8988T (cell line): ENCODE data around the gene SERPIND1.

Experiments used
- DNase-seq: peaks from one replicate; pipeline ENCODE4 v3.0.0; 2011

The SERPIND1 gene

GRCh38 chr22:20776624-20777405 is 2.9 kb downstream of the SERPIND1 start:
- no peak for DNase-seq

GRCh38 chr22:20777420-20778177 is 3.7 kb downstream of the SERPIND1 start:
- no peak for DNase-seq

GRCh38 chr22:20779014-20779817 is 5.3 kb downstream of the SERPIND1 start:
- DNase-seq, result no peak

GRCh38 chr22:20779818-20780158 is 5.9 kb downstream of the SERPIND1 start:
- no peak for DNase-seq

GRCh38 chr22:20781272-20781990 is 7.5 kb downstream of the SERPIND1 start:
- no peak for DNase-seq

GRCh38 chr22:20782083-20782482 is 8.2 kb downstream of the SERPIND1 start:
- DNase-seq, result no peak

- DNase-seq, result no peak
Measured at GRCh38 chr22:20782596-20783299, 8.8 kb downstream of the SERPIND1 start.

GRCh38 chr22:20783300-20783673 is 9.4 kb downstream of the SERPIND1 start:
- no peak for DNase-seq

GRCh38 chr22:20783844-20784723 is 10.2 kb downstream of the SERPIND1 start:
- DNase-seq, result no peak

- no peak for DNase-seq
Measured at GRCh38 chr22:20785415-20785814, 11.5 kb downstream of the SERPIND1 start.

GRCh38 chr22:20786048-20786447 is 12.1 kb downstream of the SERPIND1 start:
- DNase-seq, result no peak

- DNase-seq, result no peak
Measured at GRCh38 chr22:20786536-20786979, 12.6 kb downstream of the SERPIND1 start.

GRCh38 chr22:20787223-20787622 is 13.3 kb downstream of the SERPIND1 start:
- DNase-seq, result no peak

- DNase-seq, result no peak
Measured at GRCh38 chr22:20787746-20788626, 14.1 kb downstream of the SERPIND1 start.

GRCh38 chr22:20788627-20789344 is 14.9 kb downstream of the SERPIND1 start:
- DNase-seq, result no peak

- DNase-seq, result no peak
Measured at GRCh38 chr22:20792221-20792965, 18.5 kb downstream of the SERPIND1 start.

GRCh38 chr22:20792966-20793728 is 19.2 kb downstream of the SERPIND1 start:
- no peak for DNase-seq
